ENCODE results near the gene ALK.

DNA sequence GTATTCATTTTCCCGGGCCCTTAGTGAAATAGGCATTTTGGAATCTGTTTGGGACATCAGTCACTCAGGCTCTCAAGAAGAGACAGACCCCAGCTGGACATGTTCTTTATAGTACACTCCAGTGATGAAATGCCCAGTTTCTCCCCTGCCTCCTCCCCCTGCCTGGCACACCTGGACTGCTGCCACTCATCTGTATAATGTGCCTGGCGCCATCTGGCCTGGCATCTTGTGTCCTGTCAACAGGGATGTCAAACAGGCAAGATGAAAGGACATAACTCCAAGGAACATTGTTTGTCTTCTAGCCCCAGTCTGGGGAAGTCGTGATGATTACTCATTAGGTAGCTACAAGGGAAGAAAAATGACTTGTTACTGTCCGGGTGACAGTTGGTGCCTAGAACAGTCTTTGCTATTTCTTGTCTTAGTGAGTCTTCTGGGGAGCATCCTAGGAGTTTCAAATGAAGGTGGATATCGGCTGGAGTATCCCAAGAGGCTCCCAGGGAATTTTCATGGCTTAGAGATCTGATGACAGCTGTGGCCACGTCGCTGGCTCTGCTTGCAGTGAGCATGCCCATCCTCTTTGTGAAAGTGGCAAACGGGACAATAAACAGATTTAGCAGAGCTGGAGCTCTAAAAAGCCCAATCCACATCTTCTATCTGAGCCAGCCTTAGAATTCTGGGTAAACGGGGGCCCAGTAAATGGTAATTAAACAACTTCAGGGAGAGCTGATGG lies 153.6 kb downstream of the ALK start:
- TF ChIP-seq CTCF (IDR thresholded peaks at IDR 0.05) (no peak), POLR2A (IDR thresholded peaks at IDR 0.05) (no peak)

Data from Peyer's patch (tissue), 4 donors.